Measurements from ENCODE around the gene MOB2.
"Not testable (repeated sequence)": the region's sequence is repeated elsewhere in the genome, so short reads cannot be mapped to it uniquely, and the experiment has no call there.

MOB2 gene

DNA sequence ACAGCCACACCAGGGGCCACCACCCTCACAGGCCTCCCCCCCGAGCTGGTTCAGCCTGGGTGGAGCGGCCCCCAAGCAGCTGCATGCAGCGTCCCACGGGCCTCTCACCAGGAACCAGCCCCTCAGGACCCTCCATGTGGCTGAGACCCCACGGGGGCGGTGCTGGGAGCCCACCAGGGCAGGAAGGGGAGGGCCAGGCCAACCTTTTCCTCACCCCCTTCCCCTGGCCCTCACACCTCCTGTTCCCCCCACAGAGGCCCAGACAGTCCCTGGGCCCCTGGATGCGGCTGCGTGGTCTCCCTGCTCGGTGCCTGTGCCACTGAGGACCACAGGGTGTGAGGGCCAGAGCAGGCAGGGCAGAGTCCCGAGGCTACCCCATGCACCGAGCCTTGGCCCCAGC, 46.5 kb downstream of the MOB2 start:
- DNase-seq (ENCODE audit: low read depth) = no peak

- DNase-seq (ENCODE audit: low read depth) = no peak
These were observed 47.2 kb downstream of the MOB2 start for GRCh38 chr11:1439341-1439740.

GRCh38 chr11:1438967-1439330, 47.6 kb downstream of the MOB2 start:
- no peak for DNase-seq (ENCODE audit: low read depth)

DNA sequence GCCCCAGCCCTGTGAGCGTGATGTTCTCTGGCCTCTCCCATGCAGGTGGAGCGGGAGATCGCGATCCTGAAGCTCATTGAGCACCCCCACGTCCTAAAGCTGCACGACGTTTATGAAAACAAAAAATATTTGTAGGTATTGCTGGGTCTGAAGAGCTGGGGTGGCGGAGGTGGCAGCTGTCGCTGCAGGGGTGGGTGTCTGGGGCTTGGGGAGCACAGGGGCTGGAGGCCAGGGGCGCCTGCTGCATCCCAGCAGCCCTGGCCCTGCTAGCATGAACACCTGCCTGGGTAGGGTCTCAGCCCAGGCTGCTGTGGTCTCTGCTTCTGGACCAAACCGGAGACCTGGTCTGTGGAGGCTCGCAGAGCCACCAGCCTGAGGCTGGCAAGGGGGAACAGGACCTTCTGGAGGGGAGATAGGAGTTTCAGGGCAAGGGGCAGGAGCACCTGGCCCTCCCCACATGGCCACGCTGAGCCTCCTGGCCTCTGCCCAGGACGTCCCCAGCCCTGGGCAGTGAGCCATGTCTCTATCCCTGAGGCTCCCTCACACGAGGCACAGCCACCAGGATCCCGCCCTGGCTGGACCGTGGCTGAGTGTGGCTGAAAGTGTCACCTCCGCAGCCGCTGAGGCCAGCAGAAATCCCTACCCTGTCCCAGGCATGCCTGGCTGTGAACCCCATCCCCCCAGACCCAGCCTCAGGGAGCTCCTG, 48.2 kb downstream of the MOB2 start:
- no peak for DNase-seq (ENCODE audit: low read depth)

DNA sequence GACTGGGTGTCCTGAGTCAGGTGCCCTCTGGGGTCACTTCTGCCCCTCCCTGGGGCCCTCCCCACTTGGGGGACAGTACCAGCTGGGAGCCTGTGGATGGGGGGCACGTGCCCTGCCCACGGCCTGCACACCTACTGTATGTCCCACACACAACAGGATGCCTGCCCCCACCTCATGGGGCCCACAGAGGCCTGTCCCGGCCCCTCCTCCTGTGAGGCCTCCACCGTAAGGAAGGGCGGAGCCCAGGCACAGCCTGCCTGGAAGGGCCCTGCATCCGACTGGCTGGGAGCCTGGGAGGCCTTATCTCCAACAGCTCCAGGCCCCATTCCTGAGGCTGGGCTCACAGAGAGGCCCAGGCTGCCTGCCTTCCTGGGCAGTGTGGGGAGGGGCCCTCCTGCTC, 49.1 kb downstream of the MOB2 start:
- DNase-seq (ENCODE audit: low read depth) = peak; percentile 32

DNA sequence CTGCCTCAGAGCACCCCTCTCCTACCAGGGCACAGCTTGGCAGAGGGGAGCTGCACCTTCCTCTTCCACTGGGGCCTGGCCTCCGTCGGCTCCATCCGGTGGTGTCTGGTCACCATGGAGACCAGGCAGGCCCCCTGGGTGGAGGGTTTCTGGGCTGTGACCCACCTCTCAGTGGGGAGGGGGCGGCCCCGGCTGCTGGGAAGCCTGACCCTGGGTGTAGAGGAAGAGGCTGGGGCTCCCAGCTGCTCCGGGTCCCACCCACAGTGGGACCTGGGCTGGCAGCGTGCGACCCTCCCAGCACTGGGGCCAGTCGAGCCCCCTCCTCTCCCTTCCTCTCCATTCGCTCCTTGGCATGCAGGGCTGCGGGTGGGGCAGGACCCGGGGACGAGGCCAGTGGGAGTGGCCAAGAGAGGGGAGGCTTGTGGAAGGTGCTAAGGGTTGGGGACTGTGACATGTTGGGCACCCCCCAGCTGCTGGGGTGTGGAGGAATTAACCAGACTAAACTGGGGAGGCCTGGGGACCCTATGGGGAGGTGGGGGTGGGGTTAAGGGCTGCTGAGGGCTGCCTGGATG, 50.0 kb downstream of the MOB2 start:
- no peak for DNase-seq (ENCODE audit: low read depth)

DNA sequence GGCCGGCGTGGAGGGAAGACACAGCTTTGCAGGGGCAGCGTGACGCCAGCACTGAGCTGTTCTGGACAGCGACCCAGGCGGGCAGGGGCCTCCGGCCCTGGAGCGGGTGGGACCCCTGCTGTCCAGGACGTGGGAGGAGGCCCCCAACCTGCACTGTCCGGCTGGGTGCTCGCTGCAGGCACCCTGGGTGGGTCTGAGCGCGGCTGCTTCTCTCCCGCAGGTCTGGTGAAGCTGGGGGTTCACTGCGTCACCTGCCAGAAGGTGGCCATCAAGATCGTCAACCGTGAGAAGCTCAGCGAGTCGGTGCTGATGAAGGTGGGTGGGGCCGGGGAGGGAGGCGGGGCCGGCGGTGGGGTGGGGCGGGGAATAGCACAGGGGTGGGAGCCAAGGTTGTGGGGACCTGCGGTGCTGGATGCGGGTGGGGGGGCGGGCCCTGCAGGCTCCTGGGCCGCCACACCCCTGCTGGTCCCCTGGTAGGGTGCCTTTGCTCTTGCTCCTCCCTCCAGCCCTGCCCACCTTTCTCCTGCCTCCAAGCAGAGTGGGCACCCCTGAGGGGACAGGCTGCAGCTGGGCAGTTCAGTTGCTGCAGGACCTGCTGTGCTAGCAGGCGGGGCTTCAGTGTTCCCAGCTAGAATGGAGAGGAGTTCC, 50.6 kb downstream of the MOB2 start:
- no peak for DNase-seq (ENCODE audit: low read depth)

DNA sequence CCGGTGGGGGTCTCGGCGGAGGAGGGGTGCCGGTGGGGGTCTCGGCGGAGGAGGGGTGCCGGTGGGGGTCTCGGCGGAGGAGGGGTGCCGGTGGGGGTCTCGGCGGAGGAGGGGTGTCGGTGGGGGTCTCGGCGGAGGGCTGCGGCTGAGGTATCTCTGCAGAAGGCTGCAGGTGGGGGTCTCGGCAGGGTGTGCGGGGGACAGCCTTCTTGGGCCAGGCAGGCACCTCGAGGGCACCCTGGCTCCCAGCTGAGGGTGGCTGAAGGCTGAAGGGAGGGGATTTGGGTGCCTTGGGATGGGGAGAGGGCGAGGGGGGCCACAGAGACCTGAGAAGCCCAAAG, 51.1 kb downstream of the MOB2 start:
- DNase-seq (ENCODE audit: low read depth) = not testable (repeated sequence)

DNA sequence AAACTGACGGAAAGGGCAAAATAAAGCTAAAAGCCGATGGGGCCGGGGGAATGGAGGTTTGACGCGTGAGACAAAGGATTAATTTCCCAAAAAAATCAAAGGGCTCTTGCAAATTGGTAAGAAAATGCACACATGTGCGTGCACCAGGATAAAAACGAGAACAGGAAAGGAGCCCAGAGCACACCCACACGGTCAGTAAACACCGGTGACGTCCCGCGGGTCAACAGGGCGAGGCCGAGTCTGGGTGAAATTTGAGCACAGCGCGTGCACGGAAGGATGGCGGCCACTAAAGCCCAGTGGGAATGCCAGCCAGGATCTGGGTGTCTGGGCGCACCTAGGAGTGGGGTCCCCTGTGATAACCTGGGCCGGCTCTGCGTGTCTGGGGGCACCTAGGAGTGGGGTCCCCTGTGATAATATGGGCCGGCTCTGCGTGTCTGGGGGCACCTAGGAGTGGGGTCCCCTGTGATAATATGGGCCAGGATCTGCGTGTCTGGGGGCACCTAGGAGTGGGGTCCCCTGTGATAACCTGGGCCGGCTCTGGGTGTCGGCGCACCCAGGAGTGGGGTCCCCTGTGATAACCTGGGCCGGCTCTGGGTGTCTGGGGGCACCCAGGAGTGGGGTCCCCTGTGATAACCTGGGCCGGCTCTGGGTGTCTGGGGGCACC, 52.5 kb downstream of the MOB2 start:
- DNase-seq (ENCODE audit: low read depth) = no peak

- no peak for DNase-seq (ENCODE audit: low read depth)
These were observed 53.0 kb downstream of the MOB2 start for GRCh38 chr11:1433568-1433967.

- no peak for DNase-seq (ENCODE audit: low read depth)
These were observed 57.7 kb downstream of the MOB2 start for GRCh38 chr11:1428762-1429316.

DNA sequence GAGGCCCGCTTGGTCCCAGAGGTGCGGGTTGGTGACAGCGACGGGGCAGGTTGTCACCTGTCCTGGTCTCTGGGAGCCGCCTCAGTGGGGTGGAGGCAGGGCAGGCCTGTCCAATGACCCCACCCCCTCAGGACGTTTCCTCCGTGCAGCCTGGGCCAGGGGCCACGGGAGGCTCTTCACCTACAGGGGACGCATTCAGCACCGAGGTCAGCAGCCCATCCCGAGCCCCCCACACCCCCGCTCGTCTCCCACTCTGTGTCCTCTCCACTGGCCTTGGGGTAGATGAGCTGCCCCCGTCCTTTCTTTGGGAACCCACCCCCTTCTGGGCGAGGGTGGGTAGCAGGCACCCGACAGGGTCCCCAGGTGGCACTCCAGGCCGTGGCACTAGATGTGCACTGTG, 61.1 kb downstream of the MOB2 start:
- no peak for DNase-seq (ENCODE audit: low read depth)

GRCh38 chr11:1425006-1425405, 61.6 kb downstream of the MOB2 start:
- no peak for DNase-seq (ENCODE audit: low read depth)

DNA sequence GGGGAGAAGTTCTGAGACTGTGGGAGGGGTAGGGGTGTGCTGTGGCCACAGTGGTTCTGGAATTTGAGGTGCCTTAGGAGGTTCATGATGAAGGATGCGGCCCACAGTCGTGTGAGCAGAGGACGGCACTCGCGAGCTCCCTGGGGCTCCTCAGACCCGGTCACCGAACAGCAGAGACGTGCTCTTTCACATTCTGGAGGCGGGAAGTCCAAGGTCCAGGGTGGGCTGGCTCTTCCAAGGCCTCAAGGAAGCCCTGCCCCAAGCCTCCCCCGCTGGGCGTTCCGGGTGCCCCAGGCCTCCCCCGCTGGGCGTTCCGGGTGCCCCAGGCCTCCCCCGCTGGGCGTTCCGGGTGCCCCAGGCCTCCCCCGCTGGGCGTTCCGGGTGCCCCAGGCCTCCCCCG, 63.2 kb downstream of the MOB2 start:
- not testable (repeated sequence) for DNase-seq (ENCODE audit: low read depth)

GRCh38 chr11:1422981-1423380, 63.6 kb downstream of the MOB2 start:
- no peak for DNase-seq (ENCODE audit: low read depth)

- DNase-seq (ENCODE audit: low read depth) = peak; percentile 9
These were observed 64.1 kb downstream of the MOB2 start for GRCh38 chr11:1422481-1422880.

GRCh38 chr11:1421291-1421690, 65.3 kb downstream of the MOB2 start:
- no peak for DNase-seq (ENCODE audit: low read depth)

GRCh38 chr11:1419811-1420210, 66.8 kb downstream of the MOB2 start:
- no peak for DNase-seq (ENCODE audit: low read depth)

Data from iris pigment epithelial cell (primary cell).